GM21717 (cell line): Measurements from ENCODE around the gene GFM1.
"Not testable (repeated sequence)": the region's sequence is repeated elsewhere in the genome, so short reads cannot be mapped to it uniquely, and the experiment has no call there.

ENCODE experiments used
- ATAC-seq: cut with Tn5 transposase; IDR thresholded peaks from one replicate; pipeline ENCODE4 v1.9.1; 2021; ENCODE audit warnings: mild to moderate bottlenecking, moderate library complexity; ENCODE audit not compliant: unreplicated experiment

The GFM1 gene

GRCh38 chr3:158672215-158673176 is 28.2 kb downstream of the GFM1 start, which contains the start of gene LXN:
LXN (minus strand) TSS chr3:158672648; CDS start chr3:158672478, 170 bp downstream.
- peak; percentile 100 for ATAC-seq

GRCh38 chr3:158678687-158679086 is 34.4 kb downstream of the GFM1 start:
- no peak for ATAC-seq

- no peak for ATAC-seq
Observed at GRCh38 chr3:158679547-158680000, 35.2 kb downstream of the GFM1 start.

- ATAC-seq: no peak
Observed at GRCh38 chr3:158680861-158681260, 36.5 kb downstream of the GFM1 start.

- ATAC-seq: no peak
Observed at GRCh38 chr3:158683230-158683962, 39.1 kb downstream of the GFM1 start.

GRCh38 chr3:158685159-158685558 is 40.8 kb downstream of the GFM1 start:
- no peak for ATAC-seq

GRCh38 chr3:158693866-158694456 is 49.6 kb downstream of the GFM1 start:
- ATAC-seq: not testable (repeated sequence)

- ATAC-seq: no peak
Observed at GRCh38 chr3:158696618-158697017, 52.3 kb downstream of the GFM1 start.

- no peak for ATAC-seq
Observed at GRCh38 chr3:158700559-158700958, 56.2 kb downstream of the GFM1 start.

GRCh38 chr3:158701420-158702065 is 57.2 kb downstream of the GFM1 start:
- ATAC-seq: no peak

GRCh38 chr3:158702815-158703481 is 58.6 kb downstream of the GFM1 start:
- no peak for ATAC-seq

- ATAC-seq: no peak
Observed at GRCh38 chr3:158703566-158703965, 59.2 kb downstream of the GFM1 start.

- ATAC-seq: no peak
Observed at GRCh38 chr3:158709666-158710083, 65.3 kb downstream of the GFM1 start.

- no peak for ATAC-seq
Observed at GRCh38 chr3:158710601-158711000, 66.3 kb downstream of the GFM1 start.

GRCh38 chr3:158711886-158712285 is 67.6 kb downstream of the GFM1 start:
- ATAC-seq: no peak

GRCh38 chr3:158712443-158712842 is 68.1 kb downstream of the GFM1 start:
- ATAC-seq: no peak

- ATAC-seq: no peak
Observed at GRCh38 chr3:158713094-158713499, 68.8 kb downstream of the GFM1 start.

GRCh38 chr3:158717576-158717975 is 73.2 kb downstream of the GFM1 start:
- no peak for ATAC-seq

GRCh38 chr3:158718490-158719170 is 74.3 kb downstream of the GFM1 start:
- ATAC-seq: no peak

- no peak for ATAC-seq
Observed at GRCh38 chr3:158722108-158722507, 77.8 kb downstream of the GFM1 start.
